CD1c-positive myeloid dendritic cell (primary cell): ENCODE measurements around the gene KRTAP2-1.
"Not testable (repeated sequence)": the region's sequence is repeated elsewhere in the genome, so short reads cannot be mapped to it uniquely, and the experiment has no call there.

Source experiments
- DNase-seq: peaks from one replicate; pipeline ENCODE4 v3.0.0-alpha.2; 2016; ENCODE audit errors: extremely low spot score

Gene KRTAP2-1

DNA sequence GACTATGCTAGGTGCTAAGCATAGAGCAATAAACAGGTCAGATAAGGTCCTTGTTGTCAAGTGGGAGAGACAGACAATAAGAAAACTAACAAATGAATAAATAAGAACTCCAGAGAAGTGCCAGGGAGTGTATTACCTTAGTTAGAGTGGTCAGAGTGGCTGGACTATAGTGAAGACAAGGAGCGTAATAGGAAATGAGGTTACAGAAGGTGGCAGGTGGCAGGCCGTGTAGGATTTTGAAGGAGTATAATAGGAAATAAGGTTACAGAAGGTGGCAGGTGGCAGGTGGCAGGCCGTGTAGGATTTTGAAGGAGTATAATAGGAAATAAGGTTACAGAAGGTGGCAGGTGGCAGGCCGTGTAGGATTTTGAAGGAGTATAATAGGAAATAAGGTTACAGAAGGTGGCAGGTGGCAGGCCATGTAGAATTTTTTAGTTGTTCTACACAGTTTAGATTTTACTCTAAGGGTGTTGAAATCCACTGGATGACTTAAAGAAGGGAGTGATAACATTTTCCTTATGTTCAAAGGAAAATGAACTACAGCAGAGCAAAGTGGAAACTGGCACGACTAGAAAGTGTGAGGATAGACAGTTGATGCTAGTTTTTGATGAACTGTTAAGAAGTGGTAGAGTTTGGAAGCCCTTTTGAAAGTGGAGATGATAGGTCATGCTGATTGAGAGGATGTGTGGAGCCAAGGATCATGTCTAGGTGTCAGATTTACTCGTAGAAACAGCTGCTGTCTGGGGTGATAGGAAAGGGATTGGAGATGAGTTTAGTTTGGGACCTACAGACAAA lies 34.6 kb downstream of the KRTAP2-1 start:
- DNase-seq, result no peak

DNA sequence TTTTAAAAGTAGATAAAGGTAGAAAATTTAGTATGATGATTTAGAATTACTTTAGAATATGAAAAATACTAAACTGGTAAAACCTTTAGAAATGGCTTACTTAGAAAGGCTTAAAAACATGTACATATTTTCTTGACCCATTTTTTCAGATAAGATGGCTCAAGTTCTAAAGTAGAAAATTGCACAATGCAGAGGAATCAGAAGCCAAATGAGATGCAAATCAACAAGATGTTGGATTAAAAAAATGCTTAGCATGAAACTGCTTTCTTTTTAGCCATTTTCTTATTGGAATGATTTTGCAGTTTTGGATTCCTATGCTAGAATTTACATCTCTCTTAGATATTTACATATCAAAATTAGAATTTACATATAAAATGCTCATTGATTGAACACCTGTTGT lies 36.7 kb downstream of the KRTAP2-1 start:
- DNase-seq, result no peak

DNA sequence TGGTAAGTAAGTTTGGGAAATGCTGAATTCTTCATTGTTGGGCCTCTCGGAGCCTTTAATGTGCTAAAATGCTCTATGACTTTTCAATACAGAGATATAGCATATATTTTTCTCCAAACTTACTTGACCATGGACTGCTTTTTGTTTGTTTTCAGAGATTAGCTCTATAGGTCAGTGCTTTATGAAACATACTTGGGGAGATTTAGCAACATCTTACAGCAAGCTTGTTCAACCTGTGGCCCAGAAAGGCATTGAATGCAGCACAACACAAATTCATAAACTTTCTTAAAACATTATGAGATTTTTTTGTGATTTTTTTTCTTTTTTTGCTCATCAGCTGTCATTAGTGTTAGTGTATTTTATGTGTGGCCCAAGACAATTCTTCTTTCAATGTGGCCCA lies 37.2 kb downstream of the KRTAP2-1 start:
- DNase-seq, result no peak

DNA sequence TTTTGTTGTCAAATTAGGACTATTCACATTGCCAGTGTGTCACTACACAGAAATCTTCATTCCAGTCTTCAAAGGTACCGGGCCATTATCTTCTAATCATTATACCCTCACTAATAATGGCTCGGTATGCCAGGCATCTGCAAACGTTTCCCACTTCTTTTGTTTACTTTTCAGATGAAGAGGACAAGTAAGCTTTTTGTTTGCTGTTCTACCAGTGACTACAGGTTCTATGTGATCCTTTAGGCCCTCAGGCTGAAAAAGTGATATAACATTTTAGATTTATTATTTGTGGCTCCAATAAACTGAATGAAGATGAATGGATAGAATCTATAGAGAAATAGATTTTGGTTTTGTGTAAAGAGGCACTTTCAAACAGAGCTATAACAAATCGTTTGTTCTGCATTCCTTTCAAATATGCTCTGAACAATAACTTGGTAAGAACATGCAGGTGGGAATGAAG lies 37.8 kb downstream of the KRTAP2-1 start:
- DNase-seq, result no peak

DNA sequence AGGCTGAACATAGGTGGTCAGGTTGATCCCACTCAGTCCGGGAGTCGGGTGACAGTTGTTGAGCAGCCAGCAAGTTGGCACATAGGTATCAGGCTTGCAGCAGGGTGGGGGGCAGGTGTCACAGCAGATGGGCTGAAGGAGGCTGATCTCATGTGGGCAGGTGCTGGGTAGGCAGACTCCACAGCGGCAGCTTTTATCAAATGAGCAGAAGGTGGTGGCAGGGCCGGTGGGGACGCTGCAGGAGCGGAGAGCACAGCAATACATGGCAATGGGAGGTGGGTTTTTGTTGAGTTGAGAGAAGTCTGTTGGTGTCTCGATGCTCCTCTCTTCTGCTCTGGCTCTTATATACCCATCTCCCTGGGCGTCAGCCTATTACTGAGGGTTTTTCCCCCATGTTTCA lies 38.3 kb downstream of the KRTAP2-1 start, which contains the start of gene KRTAP3-1:
Gene KRTAP3-1, minus strand, starts transcription at position 318 of the 400 bp plus-strand sequence. Its CDS starts 54 bp downstream, at position 264.
- no peak for DNase-seq

DNA sequence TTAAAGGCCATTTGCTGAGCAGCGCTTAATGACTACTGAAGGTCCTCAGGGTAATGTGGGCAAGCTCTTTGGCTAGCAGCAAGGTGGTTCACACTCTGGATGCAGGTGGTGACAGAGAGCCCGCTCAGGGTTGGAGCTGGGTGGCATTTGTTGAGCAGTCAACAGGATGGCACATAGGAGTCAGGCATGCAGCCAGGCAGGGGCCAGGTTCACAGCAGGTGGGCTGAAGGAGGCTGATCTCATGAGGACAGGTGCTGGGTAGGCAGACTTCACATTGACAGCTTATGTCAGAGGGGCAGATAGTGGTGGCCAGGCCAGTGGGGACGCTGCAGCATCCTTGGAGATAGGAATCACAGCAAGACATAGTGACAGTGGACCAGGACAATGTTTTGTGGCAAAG lies 42.7 kb downstream of the KRTAP2-1 start:
- no peak for DNase-seq

DNA sequence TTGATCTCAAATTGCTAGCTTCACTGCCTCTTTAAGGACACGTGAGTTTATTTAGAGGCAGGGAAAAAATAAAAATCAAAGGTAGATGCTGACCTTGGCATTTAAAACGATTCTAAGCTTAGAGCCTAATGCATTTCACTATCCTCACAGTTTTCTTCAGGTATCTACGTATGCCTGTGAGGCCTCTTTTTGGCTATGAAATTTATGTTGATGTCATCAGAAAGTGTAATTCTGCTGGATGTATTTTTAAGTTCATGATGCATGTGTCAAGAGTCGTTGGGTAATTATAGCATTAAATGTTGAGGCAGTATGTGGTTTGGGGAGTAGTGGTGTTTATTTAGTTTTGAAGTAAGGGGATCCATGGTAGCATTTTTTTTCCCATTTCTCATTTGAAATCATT lies 43.2 kb downstream of the KRTAP2-1 start:
- DNase-seq, result no peak

DNA sequence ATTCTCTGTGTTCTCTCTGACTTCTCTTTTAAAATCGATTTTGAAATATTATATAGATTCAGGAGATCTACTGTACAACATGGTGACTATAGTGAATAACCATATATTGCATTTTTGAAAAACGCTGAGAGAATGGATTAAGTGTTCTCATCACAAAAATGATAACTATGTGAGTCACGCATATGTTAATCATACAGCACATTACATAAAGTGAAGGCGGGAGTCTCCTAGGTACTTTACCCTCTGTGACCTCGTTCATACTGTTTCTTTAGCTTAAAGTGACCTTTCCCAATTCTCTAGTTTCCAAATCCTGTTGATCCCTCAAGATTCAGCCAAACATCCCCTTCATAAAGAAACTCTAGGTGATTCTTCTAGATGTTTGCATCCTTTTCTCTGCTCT lies 44.3 kb downstream of the KRTAP2-1 start:
- no peak for DNase-seq

DNA sequence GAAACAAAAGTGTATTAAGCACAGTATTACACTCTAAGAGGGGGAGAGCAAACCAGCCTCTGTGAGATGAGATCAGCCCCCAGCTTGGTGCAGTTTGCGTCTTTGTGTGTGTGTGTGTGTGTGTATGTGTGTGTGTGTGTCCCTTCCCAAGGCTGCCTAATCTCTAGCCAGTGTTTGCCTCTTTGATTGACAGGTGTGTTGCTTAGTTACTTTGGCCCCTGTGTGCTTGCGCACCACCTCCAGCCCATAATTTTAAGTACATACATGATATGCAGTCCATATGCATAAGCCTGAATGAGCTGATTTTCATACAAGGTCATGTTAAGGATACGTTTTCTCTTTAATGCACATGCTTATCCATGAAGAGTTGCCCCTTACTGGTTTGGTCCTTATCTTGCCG lies 45.3 kb downstream of the KRTAP2-1 start:
- no peak for DNase-seq

DNA sequence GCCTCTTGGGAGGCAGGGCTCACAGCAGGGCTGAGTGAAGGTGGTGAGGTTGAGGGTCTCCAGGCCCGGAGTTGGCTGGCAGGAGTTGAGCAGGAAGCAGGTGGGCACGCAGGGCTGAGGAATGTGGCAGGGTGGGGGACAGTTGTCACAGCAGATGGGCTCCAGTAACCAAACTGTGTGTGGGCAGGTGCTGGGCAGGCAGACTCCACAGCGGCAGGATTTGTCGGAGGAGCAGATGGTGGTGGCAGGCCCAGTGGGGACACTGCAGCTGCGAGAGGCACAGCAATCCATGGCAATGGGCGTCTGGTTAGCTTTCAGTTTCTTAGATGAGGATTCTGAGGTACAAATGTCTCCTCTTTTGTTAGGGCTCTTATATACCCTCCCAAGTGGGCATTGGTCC lies 47.6 kb downstream of the KRTAP2-1 start, which contains the start of gene KRTAP3-2:
Gene KRTAP3-2, minus strand, starts transcription at position 344 of the 400 bp plus-strand sequence. Its CDS starts 53 bp downstream, at position 291.
- DNase-seq, result not testable (repeated sequence)

DNA sequence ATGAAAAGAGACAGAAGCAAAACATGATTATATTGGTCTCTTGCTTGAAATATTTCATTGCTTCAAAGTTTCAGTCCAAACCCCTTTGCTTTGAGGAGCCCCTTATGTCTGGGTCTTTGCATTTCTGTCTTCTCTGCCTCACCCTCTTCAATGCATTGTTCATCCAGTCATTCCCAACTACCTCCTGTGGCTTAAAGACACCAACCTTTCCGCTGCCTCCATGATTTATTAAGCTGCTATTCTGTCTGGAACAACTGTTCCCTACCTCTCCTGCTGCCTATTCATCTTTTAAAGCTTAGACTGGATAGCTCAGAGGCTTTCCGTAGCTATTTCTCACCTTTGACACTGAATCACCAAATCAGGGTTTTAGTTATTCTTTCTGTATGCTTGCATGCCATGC lies 49.8 kb downstream of the KRTAP2-1 start:
- no peak for DNase-seq

DNA sequence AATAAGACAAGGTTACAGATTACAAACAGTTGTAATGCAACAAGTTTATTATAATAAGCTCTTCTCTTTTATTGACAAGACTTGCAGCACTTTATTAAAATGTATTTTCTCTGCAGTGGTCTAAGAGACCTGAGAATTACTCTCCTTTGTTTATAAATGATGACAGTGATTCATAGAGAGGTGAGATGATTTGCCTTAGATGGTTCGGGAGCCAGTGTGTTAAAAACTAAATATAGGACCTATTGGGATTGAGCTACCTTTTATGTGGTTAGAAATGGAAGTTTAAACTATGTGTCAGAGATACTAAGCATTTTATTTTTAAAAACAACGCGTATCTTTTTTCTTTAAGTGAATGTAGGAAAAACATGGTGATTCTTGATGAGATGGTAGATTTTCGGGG lies 50.3 kb downstream of the KRTAP2-1 start:
- no peak for DNase-seq
